HG02623 (cell line): Measurements from ENCODE around the gene INHBB.
A peak's percentile ranks its signal among the peaks of the same experiment; 100 is the strongest.
"Not testable (repeated sequence)": the region's sequence is repeated elsewhere in the genome, so short reads cannot be mapped to it uniquely, and the experiment has no call there.

Experiments
- ATAC-seq: cut with Tn5 transposase; IDR thresholded peaks from one replicate; pipeline ENCODE4 v1.9.1; 2021; ENCODE audit warnings: moderate library complexity; ENCODE audit not compliant: unreplicated experiment

Gene INHBB

DNA sequence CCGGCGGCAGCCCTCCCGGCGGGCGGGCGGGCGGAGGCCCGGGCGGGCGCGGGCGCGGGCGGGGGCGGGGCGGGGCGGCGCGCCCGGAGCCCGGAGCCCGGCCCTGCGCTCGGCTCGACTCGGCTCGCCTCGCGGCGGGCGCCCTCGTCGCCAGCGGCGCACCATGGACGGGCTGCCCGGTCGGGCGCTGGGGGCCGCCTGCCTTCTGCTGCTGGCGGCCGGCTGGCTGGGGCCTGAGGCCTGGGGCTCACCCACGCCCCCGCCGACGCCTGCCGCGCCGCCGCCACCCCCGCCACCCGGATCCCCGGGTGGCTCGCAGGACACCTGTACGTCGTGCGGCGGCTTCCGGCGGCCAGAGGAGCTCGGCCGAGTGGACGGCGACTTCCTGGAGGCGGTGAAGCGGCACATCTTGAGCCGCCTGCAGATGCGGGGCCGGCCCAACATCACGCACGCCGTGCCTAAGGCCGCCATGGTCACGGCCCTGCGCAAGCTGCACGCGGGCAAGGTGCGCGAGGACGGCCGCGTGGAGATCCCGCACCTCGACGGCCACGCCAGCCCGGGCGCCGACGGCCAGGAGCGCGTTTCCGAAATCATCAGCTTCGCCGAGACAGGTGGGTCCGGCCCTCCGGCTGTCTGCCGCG lies at the start of gene INHBB:
Gene INHBB (plus strand): TSS at position 111 of the 641 bp plus-strand sequence. CDS start 53 bp downstream, at position 164.
- ATAC-seq = no peak

DNA sequence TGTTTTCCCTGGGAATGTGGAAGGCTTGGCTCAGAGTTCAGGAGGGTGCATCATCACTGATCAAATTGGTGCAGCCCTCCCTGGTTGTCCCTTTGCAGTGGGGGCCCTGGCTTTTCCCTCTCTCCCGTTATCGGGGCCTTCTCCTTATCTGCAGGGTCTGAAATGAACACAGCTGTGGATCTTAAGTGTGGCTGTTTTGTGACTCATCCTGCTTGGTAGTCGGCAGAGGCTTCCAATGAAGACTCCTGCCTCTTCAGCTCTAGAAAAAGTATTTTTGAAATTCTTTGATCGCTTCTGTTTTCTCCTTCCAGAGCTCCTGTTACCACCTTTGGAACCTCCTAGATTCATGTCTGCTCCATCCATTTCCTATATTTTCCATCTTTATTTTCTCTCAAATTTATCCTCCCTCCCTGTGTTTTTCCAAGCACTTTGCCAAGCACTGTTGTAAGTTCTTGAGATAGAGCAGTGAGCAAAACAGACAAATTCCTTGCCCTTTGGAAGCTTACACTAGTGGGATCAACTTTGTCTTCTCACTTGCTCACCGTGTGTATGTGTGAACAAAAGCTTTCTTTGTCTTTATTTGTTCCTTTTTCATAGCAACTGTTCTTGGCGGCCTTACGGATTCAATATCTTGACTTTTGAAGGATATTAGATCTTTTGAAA lies 47.6 kb upstream of the INHBB start:
- ATAC-seq = no peak

GRCh38 chr2:120299004-120299403 lies 46.9 kb upstream of the INHBB start:
- ATAC-seq = no peak

DNA sequence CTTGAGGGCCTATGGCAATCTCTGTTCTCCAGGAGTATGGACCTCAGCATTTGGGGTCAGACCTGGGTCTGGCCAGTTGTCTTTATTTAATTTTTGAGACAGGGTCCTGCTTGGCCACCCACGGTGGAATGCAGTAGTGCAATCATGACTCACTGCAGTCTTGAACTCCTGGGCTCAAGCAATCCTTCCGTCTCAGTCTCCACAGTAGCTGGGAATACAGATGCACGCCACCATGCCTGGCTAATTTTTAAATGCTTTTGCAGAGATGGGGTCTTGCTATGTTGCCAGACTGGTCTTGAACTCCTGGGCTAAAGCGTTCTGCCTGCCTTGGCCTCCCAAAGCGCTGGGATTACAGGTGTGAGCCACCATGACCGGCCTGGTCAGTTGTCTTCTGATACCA lies 46.4 kb upstream of the INHBB start:
- ATAC-seq = no peak

DNA sequence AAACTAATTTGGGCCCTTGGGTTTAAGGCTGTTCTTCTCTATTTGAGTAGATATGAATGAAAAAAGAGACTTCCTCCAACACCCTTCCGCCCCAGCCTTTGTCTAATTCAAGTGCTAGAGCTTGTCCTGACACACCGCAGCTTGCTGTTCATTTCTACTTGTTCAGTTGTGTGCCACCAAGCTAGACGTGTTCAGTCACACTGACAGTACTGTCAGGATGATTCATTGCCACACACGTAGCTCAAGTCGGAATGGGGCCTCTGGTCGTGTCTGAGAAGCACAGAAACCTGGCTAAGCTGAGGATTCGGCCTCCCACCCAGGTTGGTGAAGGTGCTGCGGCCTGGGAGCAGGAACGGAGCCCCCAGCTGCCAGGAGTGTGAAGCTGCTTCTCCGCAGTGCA lies 45.6 kb upstream of the INHBB start:
- ATAC-seq = no peak

DNA sequence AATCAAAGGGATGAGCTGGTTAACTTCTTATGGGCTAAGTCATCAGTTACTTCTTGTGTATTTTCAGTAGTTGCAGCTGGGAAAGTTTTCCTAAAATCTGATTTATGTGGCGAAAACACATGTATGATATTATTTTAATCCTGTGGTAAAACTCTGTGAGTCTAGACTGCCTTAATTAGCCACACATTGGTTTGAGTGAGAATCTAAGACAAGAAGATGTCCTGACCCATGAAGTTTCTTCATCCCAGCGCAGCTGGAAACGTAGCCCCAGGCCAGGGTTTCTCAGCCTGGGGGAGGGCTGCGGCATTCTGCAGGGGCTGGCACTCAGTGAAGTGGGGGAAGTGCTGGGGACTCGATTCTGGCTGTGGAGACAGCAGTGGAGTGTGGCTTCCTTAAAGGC lies 44.7 kb upstream of the INHBB start:
- ATAC-seq = no peak

DNA sequence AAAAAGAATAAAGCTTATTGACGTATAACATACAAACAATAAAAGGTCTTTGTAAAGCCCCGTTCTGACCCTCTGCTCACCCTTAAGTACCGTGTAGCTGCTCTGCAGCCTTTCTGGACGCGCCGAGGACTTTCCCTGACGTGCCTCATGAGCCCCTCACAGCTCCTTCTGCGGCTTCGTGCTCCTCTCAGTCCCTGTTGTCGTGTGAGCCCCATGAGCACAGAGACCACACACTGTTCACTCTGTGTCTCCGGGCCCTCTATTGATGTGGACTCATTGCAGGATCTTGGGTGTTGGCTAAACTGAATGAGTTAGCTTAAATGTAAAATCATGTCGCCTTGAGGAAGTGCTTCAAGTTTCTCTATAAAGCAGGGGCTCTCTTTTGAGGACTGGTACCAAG lies 43.6 kb upstream of the INHBB start:
- ATAC-seq = no peak

DNA sequence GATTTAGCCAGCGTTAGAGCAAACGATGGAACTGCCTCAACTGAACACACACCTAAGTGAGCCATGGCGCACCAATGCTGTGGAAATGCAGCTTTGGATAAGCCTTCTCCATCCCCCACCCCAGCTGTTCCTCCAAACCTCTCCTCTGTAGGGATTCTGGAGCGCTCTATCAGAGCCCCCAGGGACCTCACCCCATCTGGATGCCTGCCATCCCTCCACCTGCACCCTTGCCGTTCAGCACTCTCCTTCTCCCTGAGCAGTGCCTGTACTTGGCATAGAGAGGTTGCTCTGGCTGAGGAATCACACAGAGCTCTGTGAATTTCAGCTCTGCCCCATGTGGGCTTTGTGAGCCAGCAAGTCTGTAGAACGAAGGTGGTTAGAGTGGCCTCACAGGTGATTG lies 42.8 kb upstream of the INHBB start:
- ATAC-seq = no peak

- ATAC-seq = no peak
Measured at GRCh38 chr2:120305296-120305695, 40.6 kb upstream of the INHBB start.

DNA sequence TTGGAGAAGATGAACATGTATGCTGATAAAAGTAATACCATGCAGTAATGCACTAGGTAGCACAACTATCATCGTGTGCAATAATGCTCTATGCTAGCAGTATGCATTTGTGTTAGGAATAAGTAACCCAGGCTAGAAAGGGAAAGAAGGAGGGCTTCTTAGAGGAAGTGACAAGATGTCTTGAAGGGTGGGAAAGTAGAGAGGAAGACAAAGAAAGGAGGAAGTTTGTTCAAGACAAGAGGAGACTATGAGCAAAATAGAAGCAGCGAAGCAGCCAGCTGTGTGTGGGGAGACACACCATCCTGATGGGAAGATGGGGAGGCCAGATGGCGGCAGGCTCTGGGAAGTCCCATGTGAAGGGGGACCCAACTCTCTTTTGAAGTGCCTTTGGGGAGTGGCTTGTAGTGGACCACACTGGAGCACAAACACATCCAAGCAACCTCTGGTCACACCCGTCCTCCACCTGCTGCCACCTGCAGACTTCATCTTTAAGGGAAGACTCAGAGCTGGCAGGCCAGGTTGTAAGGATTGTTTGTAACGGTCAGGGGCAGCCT lies 39.9 kb upstream of the INHBB start:
- no peak for ATAC-seq

- ATAC-seq = no peak
Measured at GRCh38 chr2:120307482-120307881, 38.5 kb upstream of the INHBB start.

DNA sequence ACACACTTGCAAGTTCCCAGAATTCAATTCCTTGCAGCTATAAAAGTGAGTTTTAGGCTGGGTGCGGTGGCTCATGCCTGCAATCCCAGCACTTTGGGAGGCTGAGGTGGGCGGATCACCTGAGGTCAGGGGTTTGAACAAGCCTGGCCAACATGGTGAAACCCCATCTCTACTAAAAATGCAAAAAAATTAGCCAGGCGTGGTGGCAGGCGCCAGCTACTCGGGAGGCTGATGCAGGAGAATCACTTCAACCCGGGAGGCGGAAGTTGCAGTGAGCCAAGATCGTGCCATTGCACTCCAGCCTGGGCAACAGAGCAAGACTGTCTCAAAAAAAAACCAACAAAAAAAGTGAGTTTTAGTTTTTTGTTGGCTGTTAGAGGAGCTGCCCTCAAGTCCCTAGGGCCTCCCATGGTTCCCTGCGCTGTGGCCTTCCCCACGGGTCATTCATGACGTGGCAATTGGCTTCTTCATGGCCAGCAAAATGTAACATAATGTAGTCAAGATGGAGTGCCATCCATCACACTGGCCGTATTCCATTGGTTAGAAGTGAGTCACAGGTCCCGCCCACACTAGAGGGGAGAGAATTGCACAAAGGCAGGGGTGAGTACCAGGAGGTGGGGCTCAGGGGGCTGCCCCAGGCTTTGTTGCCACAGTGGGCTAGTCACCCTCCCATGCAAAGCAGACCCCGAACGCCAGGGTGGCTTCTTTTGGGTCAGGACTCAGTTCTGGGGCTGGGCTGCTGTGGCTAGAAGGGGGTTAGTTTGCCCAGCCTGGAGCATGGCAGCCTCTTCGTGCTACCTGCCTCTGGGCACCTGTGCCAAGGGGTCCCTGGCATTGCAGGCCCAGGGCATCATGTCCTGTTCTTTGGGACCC lies 37.7 kb upstream of the INHBB start:
- no peak for ATAC-seq

DNA sequence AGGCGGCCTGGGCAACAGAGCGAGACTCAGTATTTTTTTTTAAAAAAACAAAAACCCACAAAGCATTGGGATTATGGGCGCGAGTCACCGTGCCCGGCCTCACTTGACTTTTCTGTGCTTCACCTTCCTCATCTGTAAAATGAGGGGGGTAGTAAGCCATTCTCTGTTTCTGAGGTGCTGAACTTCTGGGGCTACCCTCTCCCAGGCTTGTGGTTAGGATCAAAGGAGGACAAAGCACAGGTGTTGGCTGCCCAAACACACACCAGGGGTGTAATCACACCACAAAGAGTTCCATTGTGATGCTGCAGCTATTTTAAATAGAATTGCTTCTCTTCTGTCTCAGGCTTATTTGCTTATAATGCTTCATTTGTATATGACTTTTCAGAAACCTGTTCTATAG lies 35.8 kb upstream of the INHBB start:
- peak; percentile 52 for ATAC-seq

DNA sequence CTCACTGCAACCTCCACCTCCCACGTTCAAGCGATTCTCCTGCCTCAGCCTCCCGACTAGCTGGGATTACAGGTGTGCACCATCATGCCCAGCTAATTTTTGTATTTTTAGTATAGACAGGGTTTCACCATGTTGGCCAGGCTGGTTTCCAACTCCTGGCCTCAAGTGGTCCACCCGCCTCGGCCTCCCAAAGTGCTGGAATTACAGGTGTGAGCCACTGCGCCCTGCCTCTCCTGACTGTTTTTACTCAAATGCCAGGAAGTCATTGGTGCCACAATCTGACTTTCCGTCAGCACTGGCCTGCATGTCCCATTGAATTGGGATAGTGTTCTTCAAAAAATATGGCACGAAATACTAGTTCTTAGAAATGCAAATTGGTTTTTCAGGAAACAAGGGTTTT lies 35.1 kb upstream of the INHBB start:
- ATAC-seq = not testable (repeated sequence)

DNA sequence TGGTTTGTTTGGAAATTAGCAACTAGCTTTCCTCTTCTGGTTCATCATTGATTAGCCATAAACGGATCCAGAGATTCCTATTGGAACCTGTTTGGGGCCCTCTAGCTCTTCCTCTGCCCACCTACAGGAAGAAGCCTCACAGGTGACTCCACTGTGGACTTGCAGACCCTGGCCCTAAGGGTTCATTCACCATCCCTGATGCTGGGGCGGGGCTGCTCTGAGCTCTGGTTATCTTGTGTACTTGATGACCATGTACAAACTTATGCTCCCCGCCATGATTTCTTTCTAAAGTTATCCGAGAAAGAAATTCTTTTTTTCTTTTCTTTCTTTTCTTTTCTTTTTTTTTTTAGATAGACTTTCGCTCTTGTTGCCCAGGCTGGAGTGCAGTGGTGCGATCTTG lies 33.9 kb upstream of the INHBB start:
- ATAC-seq = no peak

GRCh38 chr2:120312860-120313694 lies 32.9 kb upstream of the INHBB start:
- peak; percentile 51 for ATAC-seq

DNA sequence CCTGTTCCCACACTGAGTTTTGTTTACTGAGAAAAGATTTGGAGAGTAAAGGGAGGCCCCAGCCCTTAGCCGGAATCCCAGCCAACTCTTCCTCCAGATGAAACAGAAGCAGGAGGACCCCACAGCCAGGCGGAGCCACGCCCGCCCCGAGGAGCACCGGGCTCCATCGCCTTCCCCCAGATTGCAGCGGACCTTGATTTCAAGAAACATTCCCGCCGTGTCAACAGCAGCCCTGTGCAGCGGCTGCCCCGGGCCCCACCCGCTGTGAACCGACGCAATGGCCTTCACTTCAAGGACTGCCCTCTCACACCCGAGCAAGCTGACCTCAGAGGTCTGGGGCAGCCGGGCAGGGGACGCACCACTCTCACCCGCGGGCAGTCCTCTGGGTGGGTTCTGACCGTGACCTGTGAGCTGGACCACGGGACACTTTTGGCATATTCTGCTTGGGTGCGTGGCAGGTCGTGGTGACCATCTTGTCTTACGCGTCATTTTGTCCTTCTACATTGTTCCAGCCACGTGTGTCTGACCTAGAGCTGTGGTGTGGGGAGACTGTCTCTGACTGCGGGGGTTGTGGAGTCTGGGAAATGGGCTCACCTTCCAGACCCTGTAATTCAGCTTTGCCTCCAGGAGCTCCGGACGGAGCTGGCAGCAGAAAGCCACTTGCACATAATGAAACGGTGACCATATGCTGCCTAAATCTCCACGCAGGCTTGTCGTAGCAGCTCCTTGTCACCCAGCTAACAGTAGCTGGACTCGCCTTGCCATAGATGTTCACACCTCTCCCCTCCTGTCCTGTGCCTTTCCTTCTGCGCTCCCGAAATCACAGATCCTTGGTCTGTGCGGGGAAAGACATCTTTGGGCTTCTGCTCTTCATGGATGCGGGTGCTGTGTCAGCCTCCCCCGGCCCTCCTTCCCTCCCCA lies 32.0 kb upstream of the INHBB start:
- no peak for ATAC-seq

GRCh38 chr2:120314690-120315366 lies 31.1 kb upstream of the INHBB start:
- no peak for ATAC-seq

- ATAC-seq = no peak
Measured at GRCh38 chr2:120315367-120316033, 30.4 kb upstream of the INHBB start.
